Measurements from ENCODE around the gene SLC66A3.

Gene SLC66A3

DNA sequence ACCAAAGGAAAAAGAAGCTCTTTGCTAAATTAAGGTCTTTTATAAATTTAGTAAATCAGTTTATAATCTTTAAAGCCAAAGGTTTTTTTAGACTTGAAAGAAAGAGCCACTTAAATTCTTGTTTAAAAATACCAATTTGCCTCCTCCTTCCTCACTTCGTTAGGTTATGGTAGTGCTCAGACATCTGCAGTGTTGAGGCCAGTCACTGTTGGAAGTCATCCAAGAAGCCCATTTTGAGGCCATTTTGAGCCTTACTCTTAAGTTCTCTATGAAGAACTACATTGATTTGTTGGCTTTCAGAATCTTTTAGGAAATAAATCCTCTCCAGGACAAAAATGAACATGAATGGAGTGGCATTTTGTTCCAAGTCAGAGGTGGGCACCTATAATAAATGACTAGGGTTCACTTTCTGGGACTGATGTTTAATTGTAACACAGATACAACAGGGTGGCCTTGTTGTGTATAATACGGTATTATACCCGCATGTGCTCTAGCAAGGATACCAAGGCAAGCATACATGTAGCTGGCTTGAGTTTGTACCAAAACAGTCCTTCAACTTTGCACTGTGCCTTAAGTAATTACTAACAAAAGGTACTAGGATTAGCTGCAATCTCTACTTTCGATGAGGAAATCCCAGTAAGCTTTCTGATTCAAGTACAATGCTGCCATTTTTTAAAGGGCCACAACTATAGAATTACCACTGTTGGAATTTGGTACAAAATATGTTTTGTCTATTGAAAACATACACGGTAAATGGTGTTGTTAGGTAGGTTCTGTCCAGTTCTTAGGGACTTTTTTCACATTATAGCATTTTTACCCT, 22.8 kb downstream of the SLC66A3 start:
- no peak overlapping the region for H3K4me3 ChIP-seq (ENCODE audit: low read depth, low read length)
- TF ChIP-seq CTCF (IDR thresholded peaks at IDR 0.05; ENCODE audit: low read depth, low read length): no peak

GRCh38 chr2:11179196-11179595, 23.9 kb downstream of the SLC66A3 start:
- no peak for TF ChIP-seq CTCF (IDR thresholded peaks at IDR 0.05; ENCODE audit: low read depth, low read length)

DNA sequence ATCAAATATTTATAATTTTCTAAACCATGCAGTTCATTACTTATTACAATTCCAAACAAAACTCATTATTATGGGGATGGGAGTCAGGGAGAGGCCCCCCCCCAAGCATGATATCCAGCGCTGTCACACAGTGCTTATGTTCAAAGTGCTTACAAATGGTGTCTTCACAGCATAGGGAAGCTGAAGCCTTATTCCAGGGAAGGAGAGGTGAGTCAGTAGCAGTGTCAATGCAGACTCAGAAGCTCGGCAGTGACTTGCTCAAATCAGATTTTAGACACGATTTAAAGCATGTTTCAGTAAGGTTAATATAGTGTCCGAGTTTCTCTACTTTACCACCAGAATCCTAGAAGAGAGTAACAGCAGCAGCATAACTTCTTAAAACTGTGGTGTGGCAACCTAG, 24.6 kb downstream of the SLC66A3 start:
- H3K4me3 ChIP-seq (ENCODE audit: low read depth, low read length): no peak overlapping the region
- no peak for TF ChIP-seq CTCF (IDR thresholded peaks at IDR 0.05; ENCODE audit: low read depth, low read length)

More at GRCh38 chr2:11179196-11179595, 23.9 kb downstream of the SLC66A3 start:
- H3K4me3 ChIP-seq (ENCODE audit: low read depth, low read length): no peak overlapping the region

DNA sequence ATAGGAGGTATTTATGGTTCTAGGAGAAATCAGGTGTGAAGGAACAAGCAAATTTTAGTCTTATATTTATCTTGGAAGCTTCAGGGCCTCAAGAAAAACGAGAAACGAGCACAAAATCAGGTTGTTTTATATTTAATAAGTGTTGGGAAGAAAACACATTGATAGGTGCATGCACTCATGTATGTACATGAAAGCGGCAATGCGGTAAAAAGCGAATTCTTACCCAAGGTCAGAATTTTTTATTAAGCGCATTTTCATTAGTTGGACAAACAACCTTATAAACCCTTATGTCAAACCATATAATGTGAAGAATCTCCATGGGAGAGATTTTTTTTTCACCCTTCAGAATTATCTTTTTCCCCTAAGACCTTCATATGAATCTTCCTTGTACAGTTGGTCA, 25.4 kb downstream of the SLC66A3 start:
- no peak for TF ChIP-seq CTCF (IDR thresholded peaks at IDR 0.05; ENCODE audit: low read depth, low read length)
- no peak overlapping the region for H3K4me3 ChIP-seq (ENCODE audit: low read depth, low read length)

- no peak overlapping the region for H3K4me3 ChIP-seq (ENCODE audit: low read depth, low read length)
- TF ChIP-seq CTCF (IDR thresholded peaks at IDR 0.05; ENCODE audit: low read depth, low read length): no peak
These were observed 27.7 kb downstream of the SLC66A3 start for GRCh38 chr2:11182951-11183350.

DNA sequence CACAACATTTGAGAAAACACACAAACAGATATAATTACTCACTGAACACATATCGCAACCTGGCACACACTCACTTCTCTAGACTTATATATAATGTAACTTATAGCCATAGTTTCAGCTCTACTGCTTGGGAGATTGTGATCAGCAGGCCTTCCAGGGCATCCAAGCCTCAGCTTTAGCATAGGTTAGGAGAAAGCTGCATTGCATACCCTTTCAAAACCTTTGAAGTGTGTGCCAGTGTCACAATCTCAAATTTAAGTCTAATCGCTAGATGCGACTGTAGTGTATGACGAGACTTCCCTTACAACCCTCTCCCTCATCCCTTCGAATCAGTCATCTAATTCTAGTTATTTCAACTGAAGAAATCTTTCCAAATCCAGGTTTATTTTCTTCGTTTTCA, 30.9 kb downstream of the SLC66A3 start:
- no peak for TF ChIP-seq CTCF (IDR thresholded peaks at IDR 0.05; ENCODE audit: low read depth, low read length)
- no peak overlapping the region for H3K4me3 ChIP-seq (ENCODE audit: low read depth, low read length)

GRCh38 chr2:11187083-11187619, 31.9 kb downstream of the SLC66A3 start:
- no peak for TF ChIP-seq CTCF (IDR thresholded peaks at IDR 0.05; ENCODE audit: low read depth, low read length)
- no peak overlapping the region for H3K4me3 ChIP-seq (ENCODE audit: low read depth, low read length)
